Measurements from ENCODE around the gene EYA3.

DNA sequence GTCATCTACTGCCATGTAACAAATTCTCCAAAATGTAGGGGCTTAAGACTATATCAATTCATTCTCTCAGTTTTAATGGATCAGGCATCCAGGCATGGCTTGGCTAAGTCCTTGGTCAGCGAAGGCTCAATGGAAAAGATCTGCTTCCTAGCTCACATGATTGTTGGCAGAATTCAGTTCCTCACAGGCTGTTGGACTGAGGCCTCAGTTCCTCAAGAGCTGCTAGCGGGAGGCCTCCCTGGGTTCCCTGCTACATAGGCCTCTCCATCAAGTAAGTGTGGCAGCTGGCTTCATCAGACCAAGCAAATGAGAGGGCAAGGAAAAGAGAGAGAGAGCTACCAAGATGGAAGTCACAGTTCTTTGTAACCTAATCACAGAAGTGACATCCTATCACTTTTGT is 19.6 kb upstream of the EYA3 start:
- TF ChIP-seq CTCF (IDR thresholded peaks at IDR 0.05; ENCODE audit: low read depth, low read length, poor library complexity, severe bottlenecking), result no peak
- TF ChIP-seq EZH2phosphoT487 (IDR thresholded peaks at IDR 0.05; ENCODE audit: borderline replicate concordance, low read length), result no peak

All from DOHH2 (cell line).